RWPE2 (cell line): ENCODE measurements around the gene WDR62.

Experiments used
- ATAC-seq: fragments of 200-7000 bp; cut with Tn5 transposase; 3 replicates; pipeline ENCODE4 v1.9.1; 2021; ENCODE audit warnings: low read depth
- DNase-seq: peaks from one replicate; pipeline ENCODE4 v3.0.0-alpha.2; 2020; ENCODE audit warnings: low spot score
- H3K27ac ChIP-seq: fragments of 450-650 bp; 2 replicates; pipeline ENCODE4 v1.5.1; 2017; ENCODE audit warnings: mild to moderate bottlenecking; ENCODE audit not compliant: poor library complexity, severe bottlenecking
- H3K27me3 ChIP-seq: fragments of 250-450 bp; sonication (Bioruptor Pico); 2 replicates; pipeline ENCODE4 v1.5.1; 2021; ENCODE audit warnings: mild to moderate bottlenecking, moderate library complexity; ENCODE audit not compliant: insufficient read depth, poor library complexity, severe bottlenecking
- H3K36me3 ChIP-seq: fragments of 250-450 bp; sonication (Bioruptor Pico); 2 replicates; pipeline ENCODE4 v1.5.1; 2020; ENCODE audit warnings: low read depth, mild to moderate bottlenecking, moderate library complexity
- H3K4me1 ChIP-seq: fragments of 250-450 bp; sonication (Bioruptor Pico); 2 replicates; pipeline ENCODE4 v1.5.1; 2021; ENCODE audit warnings: mild to moderate bottlenecking, moderate library complexity; ENCODE audit not compliant: insufficient read depth, poor library complexity, severe bottlenecking
- H3K4me3 ChIP-seq: fragments of 250-450 bp; sonication (Bioruptor Pico); 2 replicates; pipeline ENCODE4 v1.5.1; 2021; ENCODE audit warnings: mild to moderate bottlenecking, moderate library complexity; ENCODE audit not compliant: severe bottlenecking
- H3K9me3 ChIP-seq: fragments of 250-450 bp; sonication (Bioruptor Pico); 2 replicates; pipeline ENCODE4 v1.5.1; 2021; ENCODE audit warnings: mild to moderate bottlenecking, moderate library complexity; ENCODE audit not compliant: severe bottlenecking
- TF ChIP-seq, protein P1 (sequence below): fragments of 450-650 bp; IDR thresholded peaks from one replicate; pipeline ENCODE4 v1.5.1; 2017; ENCODE audit warnings: mild to moderate bottlenecking, moderate library complexity; ENCODE audit not compliant: poor library complexity, severe bottlenecking

The WDR62 gene

DNA sequence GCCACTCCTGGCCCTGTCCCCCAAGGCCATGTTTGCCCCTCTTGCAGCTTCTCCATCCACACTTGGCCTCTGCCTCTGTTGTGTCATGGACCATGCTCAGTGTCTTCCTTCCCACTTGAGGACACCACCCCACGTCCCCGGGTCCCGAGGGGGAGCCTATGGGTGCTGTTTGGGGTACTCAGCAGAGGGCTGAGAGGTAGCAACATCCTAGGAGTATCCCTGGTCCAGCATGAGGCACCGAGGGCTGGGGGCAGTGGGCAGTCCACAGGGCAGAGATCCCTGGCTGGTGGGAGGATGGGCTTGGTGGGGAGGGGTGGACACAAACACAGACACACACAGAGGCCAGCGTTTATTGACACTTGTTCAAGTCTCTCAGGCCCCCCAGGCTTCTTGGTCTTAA is 95.9 kb downstream of the WDR62 start:
- Histone ChIP-seq H3K9me3 (no peaks in the 10 kb centered on the region), H3K36me3 (peaks cover 71% of the 10 kb centered on the region), H3K27ac (peak overlapping the region; percentile 40), H3K4me3 (no peak overlapping the region), H3K4me1 (peaks cover 13% of the 10 kb centered on the region), H3K27me3 (no peaks in the 10 kb centered on the region)
- ATAC-seq (no peak), DNase-seq (no peak)
- TF ChIP-seq, protein P1, sequence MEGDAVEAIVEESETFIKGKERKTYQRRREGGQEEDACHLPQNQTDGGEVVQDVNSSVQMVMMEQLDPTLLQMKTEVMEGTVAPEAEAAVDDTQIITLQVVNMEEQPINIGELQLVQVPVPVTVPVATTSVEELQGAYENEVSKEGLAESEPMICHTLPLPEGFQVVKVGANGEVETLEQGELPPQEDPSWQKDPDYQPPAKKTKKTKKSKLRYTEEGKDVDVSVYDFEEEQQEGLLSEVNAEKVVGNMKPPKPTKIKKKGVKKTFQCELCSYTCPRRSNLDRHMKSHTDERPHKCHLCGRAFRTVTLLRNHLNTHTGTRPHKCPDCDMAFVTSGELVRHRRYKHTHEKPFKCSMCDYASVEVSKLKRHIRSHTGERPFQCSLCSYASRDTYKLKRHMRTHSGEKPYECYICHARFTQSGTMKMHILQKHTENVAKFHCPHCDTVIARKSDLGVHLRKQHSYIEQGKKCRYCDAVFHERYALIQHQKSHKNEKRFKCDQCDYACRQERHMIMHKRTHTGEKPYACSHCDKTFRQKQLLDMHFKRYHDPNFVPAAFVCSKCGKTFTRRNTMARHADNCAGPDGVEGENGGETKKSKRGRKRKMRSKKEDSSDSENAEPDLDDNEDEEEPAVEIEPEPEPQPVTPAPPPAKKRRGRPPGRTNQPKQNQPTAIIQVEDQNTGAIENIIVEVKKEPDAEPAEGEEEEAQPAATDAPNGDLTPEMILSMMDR, result no peak

DNA sequence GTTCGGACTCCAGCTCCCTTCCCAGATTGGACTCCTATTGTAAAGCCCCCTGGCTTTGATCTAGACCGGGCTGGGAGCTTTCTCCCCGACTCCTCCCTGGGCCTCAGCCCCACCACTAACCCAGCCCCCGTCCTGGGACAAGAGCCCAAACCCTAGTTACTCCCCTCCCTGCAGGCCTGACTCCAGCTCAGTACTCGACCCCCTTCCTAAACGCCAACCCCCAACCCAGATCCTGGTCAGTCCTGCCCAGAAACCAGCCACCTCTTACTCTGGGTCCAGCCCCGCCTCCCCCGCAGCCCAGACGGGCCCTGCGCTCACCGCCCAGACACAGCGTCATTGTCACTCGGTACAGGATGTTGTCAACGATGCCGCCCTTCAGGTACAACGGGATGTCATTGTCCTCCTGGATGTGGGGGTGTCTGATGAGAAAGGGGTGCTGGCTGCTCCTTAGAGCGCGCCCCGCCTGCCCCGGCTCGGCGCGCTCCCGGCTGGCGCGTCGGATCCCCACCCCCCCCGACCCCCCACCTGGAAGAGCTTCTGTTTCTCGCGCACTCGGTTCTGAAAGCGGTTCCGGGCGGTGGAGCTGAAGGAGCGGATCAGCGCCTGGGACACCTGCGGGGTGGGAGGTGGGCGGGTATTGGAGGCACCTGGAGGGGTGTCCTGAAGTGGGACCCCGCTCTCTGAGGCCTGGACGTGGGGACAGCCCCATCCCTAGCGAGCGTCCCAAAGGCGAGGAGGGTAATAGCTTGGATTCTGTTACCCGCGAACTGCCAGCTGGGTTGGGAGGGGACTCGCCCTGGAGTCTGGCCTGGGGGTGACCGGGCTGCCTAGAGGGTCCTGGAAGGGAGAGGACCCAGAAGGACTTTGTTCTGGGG is 96.7 kb downstream of the WDR62 start:
- DNase-seq, result no peak
- H3K36me3 ChIP-seq, result peaks cover 63% of the 10 kb centered on the region

DNA sequence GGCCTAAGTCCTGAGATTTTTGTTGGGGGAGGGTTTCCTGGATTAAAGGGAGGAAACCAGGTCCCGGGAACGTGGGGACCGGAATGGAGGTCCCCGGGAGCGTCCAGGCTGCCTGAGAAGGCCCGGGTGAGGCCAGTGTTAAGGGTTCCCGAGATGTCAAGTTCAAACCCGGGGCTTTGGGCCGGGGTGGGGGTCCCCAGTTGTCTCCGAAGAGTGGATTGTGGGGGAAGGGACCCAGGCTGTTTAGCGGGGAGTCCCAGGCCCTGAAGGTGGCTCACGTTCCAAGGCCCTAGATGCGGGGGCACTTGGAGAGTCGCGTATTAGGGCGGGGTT is 97.3 kb downstream of the WDR62 start:
- no peak for ATAC-seq
- Histone ChIP-seq H3K4me3 (no peak overlapping the region), H3K36me3 (peaks cover 57% of the 10 kb centered on the region)

More for the DNA sequence above, 96.7 kb downstream of the WDR62 start:
- TF ChIP-seq, protein P1, result no peak
- Histone ChIP-seq H3K4me1 (peaks cover 13% of the 10 kb centered on the region), H3K4me3 (no peak overlapping the region), H3K9me3 (no peaks in the 10 kb centered on the region), H3K27ac (no peak overlapping the region), H3K27me3 (no peaks in the 10 kb centered on the region)
- ATAC-seq, result no peak

DNA sequence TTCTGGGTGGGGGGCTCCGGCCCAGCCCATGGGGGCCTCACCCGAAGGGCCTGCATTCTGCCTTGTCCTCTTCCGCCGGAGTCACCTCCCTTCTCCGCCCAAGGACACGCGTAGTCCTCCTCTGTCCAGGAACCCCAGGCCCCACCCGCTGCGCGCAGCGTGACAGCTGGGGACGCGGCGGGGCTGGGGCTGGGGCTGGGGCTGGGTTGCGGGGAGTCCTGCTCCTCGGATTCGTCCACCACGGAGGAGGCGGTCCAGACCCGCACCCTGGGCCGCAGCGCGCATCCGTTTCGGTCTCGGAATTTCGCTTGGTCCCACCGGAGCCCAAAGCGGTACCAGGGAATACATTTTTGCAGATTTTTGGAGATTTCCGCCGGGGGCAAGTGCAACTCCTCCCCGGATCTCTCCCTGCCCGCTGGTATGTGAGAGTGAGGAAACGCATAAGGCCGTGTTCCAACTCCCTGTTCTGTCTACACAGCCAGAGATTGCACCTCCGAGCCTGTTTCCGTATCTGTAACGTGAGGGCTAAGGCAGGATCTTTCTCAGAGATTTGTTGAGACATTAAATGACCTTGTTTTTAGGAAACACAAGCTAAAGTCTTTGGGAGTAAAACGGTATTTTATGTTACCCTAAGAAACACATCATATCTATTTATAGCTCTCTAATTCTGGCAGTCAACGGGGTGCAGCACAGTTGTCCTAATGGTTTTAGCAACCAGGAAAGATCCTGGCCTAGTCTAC is 97.8 kb downstream of the WDR62 start, which contains the start of gene COX7A1:
Gene COX7A1, minus strand, starts transcription at position 96 of the 740 bp plus-strand sequence. Its CDS starts 40 bp downstream, at position 56.
- H3K4me3 ChIP-seq, result no peak within 1 kb of the TSS
- H3K9me3 ChIP-seq, result no peaks in the 10 kb centered on the region
- TF ChIP-seq, protein P1, result no peak
- no peak for ATAC-seq
- no peak for DNase-seq
- H3K4me1 ChIP-seq, result peaks cover 13% of the 10 kb centered on the region
- no peak within 1 kb of the TSS for H3K27ac ChIP-seq
- peaks cover 51% of the 10 kb centered on the region for H3K36me3 ChIP-seq
- no peaks in the 10 kb centered on the region for H3K27me3 ChIP-seq

More for the DNA sequence above, 97.3 kb downstream of the WDR62 start:
- no peaks in the 10 kb centered on the region for H3K27me3 ChIP-seq
- TF ChIP-seq, protein P1, result no peak
- no peak overlapping the region for H3K27ac ChIP-seq
- peaks cover 13% of the 10 kb centered on the region for H3K4me1 ChIP-seq
- no peak for DNase-seq
- H3K9me3 ChIP-seq, result no peaks in the 10 kb centered on the region
